Thyroid gland (tissue), 4 donors: ENCODE measurements around the gene GARS1. TPM values are rescaled to one million over a fixed set of nuclear protein-coding genes. Genes with fewer than 3 reads are reported as not detected.

Experiments
- DNase-seq, 2 donors: peaks; one replicate each; pipeline ENCODE4 v3.0.0-alpha.2; 2019
- H3K27ac ChIP-seq, 3 donors: fragments of 200-600 bp; sonication (generic); 1 replicate in 2 of 3; 2 replicates in 1 of 3; pipeline ENCODE4 v1.5.1; 2016 to 2019; ENCODE audit warnings: mild to moderate bottlenecking in 1 of 3, moderate library complexity in 1 of 3
- H3K27me3 ChIP-seq: fragments of 200-600 bp; sonication (generic); one replicate; pipeline ENCODE4 v1.5.1; 2019
- H3K36me3 ChIP-seq, 2 donors: fragments of 200-600 bp; sonication (generic); one replicate each; pipeline ENCODE4 v1.5.1; 2016 to 2019
- H3K4me1 ChIP-seq, 2 donors: fragments of 200-600 bp; sonication (generic); one replicate each; pipeline ENCODE4 v1.5.1; 2017 to 2019
- H3K4me3 ChIP-seq, 3 donors: fragments of 200-600 bp; sonication (generic); replicated peaks in 1 of 3; 1 replicate in 2 of 3; 2 replicates in 1 of 3; pipeline ENCODE4 v1.5.1; 2016; ENCODE audit warnings: mild to moderate bottlenecking in 1 of 3
- H3K9me3 ChIP-seq: fragments of 200-600 bp; sonication (generic); one replicate; pipeline ENCODE4 v1.5.1; 2017
- CTCF ChIP-seq, 6 experiments: fragments of 200-600 bp in 3 of 6; fragments of 450-650 bp in 3 of 6; sonication (generic) in 3 of 6; IDR thresholded peaks; one replicate each; pipeline ENCODE4 v1.5.1; 2016 to 2019; ENCODE audit warnings: antibody characterized with exemption in 6 of 6, mild to moderate bottlenecking in 2 of 6, inconsistent platforms in 1 of 6, moderate library complexity in 1 of 6
- POLR2A ChIP-seq, 2 donors: fragments of 450-650 bp; IDR thresholded peaks; one replicate each; pipeline ENCODE4 v1.6.1; 2017; ENCODE audit warnings: antibody characterized with exemption in 2 of 2, mild to moderate bottlenecking in 2 of 2, moderate library complexity in 1 of 2
- WGBS, 2 donors: methylation state at CpG; one replicate each; pipeline ENCODE4 v1.1.5; 2017; 5-methylcytosine and 5-hydroxymethylcytosine counted together
- intact Hi-C: fragments of 100-400 bp; cut with DNase I; formaldehyde crosslinking; loops from one replicate; pipeline ENCODE4 v1.15.1; 2023
- total RNA-seq, 4 donors: library from RNA; depleted of rRNA; stranded (reverse); fragments of >200 nt; gene quantifications; one replicate each; pipeline ENCODE4 v1.2.3, GENCODE V29; 2016

Gene GARS1
- total RNA-seq, 4 donors from 2014 or later: 59.7 to 79.2 (median 72.9) TPM

- Histone ChIP-seq H3K9me3 (no peaks in the 10 kb centered on the region), H3K36me3 (peaks cover 0 to 2% of the 10 kb centered on the region in 2 donors), H3K27ac (peak overlapping the region; percentile 88 to 98 (median 92)), H3K4me3 (peak overlapping the region; percentile 26 to 90 (median 89)), H3K4me1 (peaks cover 15 to 18% of the 10 kb centered on the region in 2 donors), H3K27me3 (no peaks in the 10 kb centered on the region)
- intact Hi-C loops: no loop called here
- peak in 1 of 2 donors; percentile 22 for DNase-seq
- WGBS, 2 donors: 0 to 2% methylated on average over 12 of the region's 12 CpGs
- no peak for TF ChIP-seq CTCF (IDR thresholded peaks at IDR 0.05)
- TF ChIP-seq POLR2A (IDR thresholded peaks at IDR 0.05): no peak
These were observed 584 bp upstream of the GARS1 start for GRCh38 chr7:30594048-30594539.

GRCh38 chr7:30595436-30596013, 847 bp downstream of the GARS1 start:
- DNase-seq: no peak
- intact Hi-C loops: no loop called here
- 3% methylated on average over 13 of the region's 13 CpGs for WGBS, 2 donors
- Histone ChIP-seq H3K9me3 (no peaks in the 10 kb centered on the region), H3K27me3 (no peaks in the 10 kb centered on the region), H3K4me1 (peaks cover 15 to 18% of the 10 kb centered on the region in 2 donors), H3K36me3 (peaks cover 7 to 11% of the 10 kb centered on the region in 2 donors), H3K4me3 (peak overlapping the region; percentile 26 to 90 (median 89)), H3K27ac (peak overlapping the region in 2 of 3 donors; percentile 92 to 98)
- TF ChIP-seq POLR2A (IDR thresholded peaks at IDR 0.05) (no peak), CTCF (IDR thresholded peaks at IDR 0.05) (no peak)

GRCh38 chr7:30596014-30596641, 1.4 kb downstream of the GARS1 start:
- peaks cover 15 to 18% of the 10 kb centered on the region in 2 donors for H3K4me1 ChIP-seq
- no peaks in the 10 kb centered on the region for H3K9me3 ChIP-seq
- intact Hi-C loops: no loop called here
- peak overlapping the region in 1 of 3 donors; percentile 98 for H3K27ac ChIP-seq
- peak overlapping the region in 2 of 3 donors; percentile 26 to 89 for H3K4me3 ChIP-seq
- TF ChIP-seq CTCF (IDR thresholded peaks at IDR 0.05) (no peak), POLR2A (IDR thresholded peaks at IDR 0.05) (no peak)
- H3K27me3 ChIP-seq: no peaks in the 10 kb centered on the region
- 20 to 32% methylated on average over 14 of the region's 14 CpGs for WGBS, 2 donors
- DNase-seq: no peak
- H3K36me3 ChIP-seq: peaks cover 13 to 17% of the 10 kb centered on the region in 2 donors

- H3K27me3 ChIP-seq: no peaks in the 10 kb centered on the region
- no peak for DNase-seq
- TF ChIP-seq POLR2A (IDR thresholded peaks at IDR 0.05) (no peak), CTCF (IDR thresholded peaks at IDR 0.05) (no peak)
- WGBS, 2 donors: 82 to 93% methylated on average over 3 of the region's 3 CpGs
- H3K36me3 ChIP-seq: peaks cover 19 to 23% of the 10 kb centered on the region in 2 donors
- intact Hi-C loops: no loop called here
- H3K4me3 ChIP-seq: no peak overlapping the region
- H3K9me3 ChIP-seq: no peaks in the 10 kb centered on the region
- H3K4me1 ChIP-seq: peaks cover 15 to 18% of the 10 kb centered on the region in 2 donors
- H3K27ac ChIP-seq: no peak overlapping the region
These were observed 2.0 kb downstream of the GARS1 start for GRCh38 chr7:30596721-30597120.
